Naive thymus-derived CD8-positive, alpha-beta T cell (primary cell): ENCODE data around the gene C12orf43. TPM values are rescaled to one million over a fixed set of nuclear protein-coding genes. Genes with fewer than 3 reads are reported as not detected.

Source experiments
- ATAC-seq, 2 donors: fragments of 150-1000 bp; cut with Tn5 transposase in 1 of 2; sonication (Bioruptor Pico), chemical (Tn5 transposase) in 1 of 2; 1 replicate in 1 of 2; 2 replicates in 1 of 2; pipeline ENCODE4 v1.10.0; 2021; ENCODE audit warnings: mild to moderate bottlenecking in 2 of 2, moderate library complexity in 2 of 2
- POLR2A ChIA-PET: fragments of 350-600 bp; sonication (Branson Sonifier 250); formaldehyde crosslinking; loops from one replicate; lab custom pipeline; 2021; ENCODE audit warnings: antibody characterized with exemption; lab: Charles Lee
- DNase-seq, 10 donors: peaks; one replicate each; pipeline versions ENCODE4 v3.0.0 to v3.0.0-alpha.2; 2020 to 2022
- H3K27ac Mint-ChIP-seq, 10 donors: one replicate each; pipeline ENCODE4 v1.8.0; 2020 to 2022; ENCODE audit warnings: mild to moderate bottlenecking in 10 of 10, mixed read lengths in 10 of 10, moderate library complexity in 4 of 10, inconsistent platforms in 1 of 10
- H3K27me3 Mint-ChIP-seq, 5 donors: one replicate each; pipeline ENCODE4 v1.8.0; 2021 to 2022; ENCODE audit warnings: mixed read lengths in 5 of 5
- H3K36me3 Mint-ChIP-seq, 3 donors: one replicate each; pipeline ENCODE4 v1.8.0; 2020 to 2022; ENCODE audit warnings: mixed read lengths in 3 of 3, mild to moderate bottlenecking in 2 of 3, inconsistent platforms in 1 of 3
- H3K4me1 Mint-ChIP-seq, 4 donors: one replicate each; pipeline ENCODE4 v1.8.0; 2021 to 2022; ENCODE audit warnings: mixed read lengths in 4 of 4
- H3K4me3 Mint-ChIP-seq, 10 donors: one replicate each; pipeline ENCODE4 v1.8.0; 2020 to 2022; ENCODE audit warnings: mild to moderate bottlenecking in 10 of 10, mixed read lengths in 10 of 10, moderate library complexity in 6 of 10, inconsistent platforms in 1 of 10
- H3K9me3 Mint-ChIP-seq, 9 donors: one replicate each; pipeline ENCODE4 v1.8.0; 2020 to 2022; ENCODE audit warnings: mixed read lengths in 9 of 9, mild to moderate bottlenecking in 3 of 9, inconsistent platforms in 1 of 9, moderate library complexity in 1 of 9
- polyA plus RNA-seq, 3 donors: library from polyadenylated mRNA; unstranded; fragments of 300-500 nt; fragmentation: Illumina TruSeq; gene quantifications; one replicate each; pipeline ENCODE4 v1.2.3, GENCODE V29; 2021
- total RNA-seq, 8 experiments: library from RNA in 2 of 8; stranded (reverse) in 2 of 8; gene quantifications; one replicate each; pipeline ENCODE4 v1.2.3 and lab custom pipeline; 2021 to 2026

C12orf43 gene
- total and polyA plus RNA-seq, 5 experiments from 2014 or later: 18.1 to 26.0 (median 23.4) TPM

DNA sequence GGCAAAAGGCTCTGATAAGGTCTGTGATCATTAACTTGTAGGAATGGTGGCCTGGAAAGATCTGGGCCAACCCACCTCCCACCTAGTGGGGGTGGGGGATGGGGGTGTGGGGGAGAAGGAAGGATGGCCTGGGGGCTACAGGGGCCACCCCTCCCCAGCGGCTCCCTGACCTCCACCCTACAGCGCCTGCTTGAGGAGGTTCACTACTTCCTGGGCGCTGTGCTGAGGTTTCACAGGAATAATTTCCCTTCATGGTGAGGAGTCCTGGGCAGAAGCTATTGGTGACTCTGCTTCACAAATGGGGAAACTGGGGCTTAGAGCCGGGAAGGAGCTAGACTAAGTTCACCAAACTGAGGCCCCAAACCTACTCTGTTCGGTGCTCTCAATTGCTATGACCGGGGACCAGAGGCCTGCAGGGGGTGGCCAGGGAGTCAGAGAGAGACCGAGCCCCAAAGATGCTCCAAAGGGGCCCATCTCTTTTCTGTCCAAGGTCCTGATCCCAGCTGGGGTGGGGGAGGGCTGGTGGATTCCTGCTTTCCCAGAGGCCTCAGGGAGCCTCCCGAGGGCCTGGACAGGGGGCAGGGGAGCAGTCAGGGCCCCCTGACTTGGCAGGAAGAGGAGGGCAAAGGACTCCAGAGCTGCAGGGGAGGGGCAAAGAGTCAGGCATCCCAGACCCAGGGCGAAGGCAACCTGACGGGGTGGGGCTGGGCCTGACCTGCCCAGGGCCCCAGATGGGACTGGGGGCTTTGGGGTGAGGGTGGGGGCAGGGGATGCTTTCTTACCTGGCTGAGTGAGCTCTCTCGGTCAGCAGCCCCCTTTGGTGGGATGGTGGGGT is 36.2 kb downstream of the C12orf43 start:
- DNase-seq (no peak), ATAC-seq (no peak)
- H3K4me1 Mint-ChIP-seq: peaks cover 0 to 2% (median 0%) of the 10 kb centered on the region in 4 donors
- H3K9me3 Mint-ChIP-seq: no peaks in the 10 kb centered on the region
- POLR2A ChIA-PET: no interaction called here
- peak overlapping the region in 1 of 10 donors; percentile 33 for H3K27ac Mint-ChIP-seq
- no peaks in the 10 kb centered on the region for H3K36me3 Mint-ChIP-seq
- H3K27me3 Mint-ChIP-seq: peaks cover 0 to 3% (median 0%) of the 10 kb centered on the region in 5 donors
- H3K4me3 Mint-ChIP-seq: no peak overlapping the region

DNA sequence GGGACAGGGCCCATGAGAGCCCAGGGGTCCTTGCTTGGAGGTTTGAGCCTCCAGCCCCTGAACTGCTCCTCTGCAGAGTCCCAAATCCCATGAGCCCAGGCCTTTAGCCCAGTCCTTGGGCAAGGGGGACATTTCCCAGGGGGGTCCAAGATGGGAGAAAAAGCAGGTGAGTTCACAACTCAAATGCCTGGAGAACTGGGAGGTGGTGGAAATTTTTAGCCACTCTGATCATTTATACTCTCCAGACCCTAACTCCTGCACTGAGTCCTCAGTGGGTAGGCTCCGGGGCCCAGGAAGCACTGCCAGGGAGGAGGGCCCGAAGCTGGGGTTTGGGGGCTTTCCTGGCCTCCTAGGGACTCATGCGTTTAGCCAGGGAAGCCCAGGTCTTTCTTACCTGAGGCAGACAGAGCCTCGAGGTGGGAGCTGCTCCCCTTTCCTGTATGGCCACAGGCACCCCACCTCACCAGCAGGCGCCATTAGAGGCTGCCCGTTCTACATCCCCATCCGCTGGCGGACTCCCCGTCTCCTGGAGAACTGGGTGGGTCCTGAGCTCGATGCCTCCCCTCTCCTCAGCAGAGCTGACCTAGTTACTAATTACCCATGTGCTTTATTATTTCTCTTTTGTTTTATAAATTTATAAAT is 36.9 kb downstream of the C12orf43 start:
- ATAC-seq: no peak
- Mint-ChIP-seq H3K4me1 (peaks cover 0 to 1% (median 0%) of the 10 kb centered on the region in 4 donors), H3K27ac (no peak overlapping the region), H3K27me3 (peaks cover 0 to 3% (median 0%) of the 10 kb centered on the region in 5 donors), H3K36me3 (no peaks in the 10 kb centered on the region), H3K9me3 (no peaks in the 10 kb centered on the region), H3K4me3 (no peak overlapping the region)
- DNase-seq: no peak
- POLR2A ChIA-PET: no interaction called here

DNA sequence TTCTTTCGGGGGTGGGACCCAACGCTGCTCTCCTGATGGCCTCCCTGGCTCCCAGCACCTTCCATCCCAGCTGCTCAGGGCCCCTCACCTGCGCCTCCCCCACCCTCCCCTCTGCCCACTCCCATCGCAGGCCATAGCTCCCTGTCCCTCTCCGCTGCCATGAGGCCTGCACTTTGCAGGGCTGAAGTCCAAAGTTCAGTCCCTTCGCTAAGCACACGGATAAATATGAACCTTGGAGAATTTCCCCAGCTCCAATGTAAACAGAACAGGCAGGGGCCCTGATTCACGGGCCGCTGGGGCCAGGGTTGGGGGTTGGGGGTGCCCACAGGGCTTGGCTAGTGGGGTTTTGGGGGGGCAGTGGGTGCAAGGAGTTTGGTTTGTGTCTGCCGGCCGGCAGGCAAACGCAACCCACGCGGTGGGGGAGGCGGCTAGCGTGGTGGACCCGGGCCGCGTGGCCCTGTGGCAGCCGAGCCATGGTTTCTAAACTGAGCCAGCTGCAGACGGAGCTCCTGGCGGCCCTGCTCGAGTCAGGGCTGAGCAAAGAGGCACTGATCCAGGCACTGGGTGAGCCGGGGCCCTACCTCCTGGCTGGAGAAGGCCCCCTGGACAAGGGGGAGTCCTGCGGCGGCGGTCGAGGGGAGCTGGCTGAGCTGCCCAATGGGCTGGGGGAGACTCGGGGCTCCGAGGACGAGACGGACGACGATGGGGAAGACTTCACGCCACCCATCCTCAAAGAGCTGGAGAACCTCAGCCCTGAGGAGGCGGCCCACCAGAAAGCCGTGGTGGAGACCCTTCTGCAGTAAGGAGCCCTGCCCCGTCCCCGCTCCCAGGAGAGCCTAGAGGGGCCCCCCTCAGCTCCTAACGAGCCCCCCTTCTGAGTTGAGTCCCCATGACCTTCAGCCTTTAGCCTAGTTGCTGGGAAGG is 37.7 kb downstream of the C12orf43 start, which contains the start of gene HNF1A:
Gene HNF1A (plus strand): TSS at position 248 of the 924 bp plus-strand sequence. CDS start 226 bp downstream, at position 474.
- H3K4me3 Mint-ChIP-seq: no peak within 1 kb of the TSS
- no peaks in the 10 kb centered on the region for H3K9me3 Mint-ChIP-seq
- H3K36me3 Mint-ChIP-seq: no peaks in the 10 kb centered on the region
- H3K4me1 Mint-ChIP-seq: no peaks in the 10 kb centered on the region
- no peak for DNase-seq
- ATAC-seq: no peak
- H3K27me3 Mint-ChIP-seq: peaks cover 0 to 3% (median 0%) of the 10 kb centered on the region in 5 donors
- H3K27ac Mint-ChIP-seq: no peak within 1 kb of the TSS
- POLR2A ChIA-PET: no interaction called here

DNA sequence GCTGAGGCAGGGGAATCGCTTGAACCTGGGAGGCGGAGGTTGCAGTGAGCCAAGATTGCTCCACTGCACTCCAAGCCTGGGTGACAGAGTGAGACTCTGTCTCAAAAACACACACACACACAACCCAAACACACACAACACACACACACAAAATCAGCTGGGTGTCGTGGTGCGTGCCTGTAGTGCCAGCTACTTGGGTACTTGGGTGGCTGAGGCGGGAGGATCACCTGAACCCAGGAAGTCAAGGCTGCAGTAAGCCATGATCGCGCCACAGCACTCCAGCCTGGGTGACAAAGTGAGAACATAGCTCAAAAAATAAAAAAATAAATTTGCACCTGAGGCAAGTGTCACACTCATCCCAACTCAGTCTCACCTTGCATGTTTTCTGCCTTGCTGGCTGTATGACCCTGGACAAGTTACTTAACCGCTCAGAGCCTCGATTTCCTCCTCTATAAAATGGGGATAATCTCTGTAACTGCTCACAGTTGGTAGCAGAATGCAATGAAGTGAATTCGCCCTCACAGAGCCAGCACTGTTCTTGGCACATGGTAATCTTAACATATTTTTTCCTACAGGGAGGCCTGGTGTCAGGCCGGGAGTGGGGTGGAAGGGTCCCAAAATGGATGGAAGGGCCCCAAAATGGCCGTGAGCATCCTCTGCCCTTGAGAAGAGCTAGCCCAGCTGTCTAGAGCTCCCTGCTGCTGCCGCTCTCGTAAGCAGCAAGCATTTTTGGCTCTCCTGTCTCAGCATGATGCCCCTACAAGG is 38.6 kb downstream of the C12orf43 start:
- Mint-ChIP-seq H3K27ac (no peak overlapping the region), H3K4me1 (peaks cover 0 to 1% (median 0%) of the 10 kb centered on the region in 4 donors), H3K36me3 (no peaks in the 10 kb centered on the region), H3K27me3 (peaks cover 0 to 3% (median 0%) of the 10 kb centered on the region in 5 donors), H3K9me3 (no peaks in the 10 kb centered on the region), H3K4me3 (no peak overlapping the region)
- DNase-seq: no peak
- POLR2A ChIA-PET: no interaction called here
- no peak for ATAC-seq

DNA sequence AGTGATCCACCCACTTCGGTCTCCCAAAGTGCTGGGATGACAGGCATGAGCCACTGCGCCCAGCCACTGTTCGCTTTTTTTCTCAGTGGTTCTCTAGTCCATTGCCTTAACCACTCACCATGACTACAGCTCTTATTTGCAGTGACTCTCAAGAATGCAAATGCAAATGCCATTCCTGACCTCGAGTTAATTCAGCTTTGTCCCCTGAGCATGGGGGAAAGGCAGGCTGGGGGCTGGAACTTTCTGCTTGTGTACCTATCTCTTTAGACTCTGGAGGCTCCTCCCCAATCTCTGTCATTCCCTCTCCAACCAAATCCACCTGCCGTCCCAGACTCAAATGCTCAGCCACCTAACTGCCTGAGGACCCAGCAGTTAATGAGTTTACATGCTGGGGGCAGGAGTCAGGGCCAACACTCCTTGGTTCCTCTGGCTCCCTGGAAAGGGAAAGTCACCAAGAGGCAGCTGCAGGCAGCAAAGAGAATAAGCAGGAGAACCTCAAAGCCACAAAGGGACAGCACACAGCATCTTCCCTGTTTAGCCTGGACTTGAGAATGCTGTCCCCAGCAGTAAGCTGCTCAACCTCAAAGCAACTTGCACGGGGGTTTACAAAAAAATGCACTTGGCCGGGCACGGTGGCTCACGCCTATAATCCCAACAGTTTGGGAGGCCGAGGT is 43.3 kb downstream of the C12orf43 start:
- Mint-ChIP-seq H3K36me3 (no peaks in the 10 kb centered on the region), H3K4me1 (peaks cover 1 to 9% (median 6%) of the 10 kb centered on the region in 4 donors), H3K9me3 (no peaks in the 10 kb centered on the region), H3K27me3 (peaks cover 0 to 2% (median 0%) of the 10 kb centered on the region in 5 donors), H3K4me3 (no peak overlapping the region), H3K27ac (no peak overlapping the region)
- DNase-seq (no peak), ATAC-seq (no peak)
- POLR2A ChIA-PET: interaction anchor here (0.5 kb wide), 1 partner anchor 339 kb away, joined by 4 read pairs; no protein-coding TSS in a partner anchor

DNA sequence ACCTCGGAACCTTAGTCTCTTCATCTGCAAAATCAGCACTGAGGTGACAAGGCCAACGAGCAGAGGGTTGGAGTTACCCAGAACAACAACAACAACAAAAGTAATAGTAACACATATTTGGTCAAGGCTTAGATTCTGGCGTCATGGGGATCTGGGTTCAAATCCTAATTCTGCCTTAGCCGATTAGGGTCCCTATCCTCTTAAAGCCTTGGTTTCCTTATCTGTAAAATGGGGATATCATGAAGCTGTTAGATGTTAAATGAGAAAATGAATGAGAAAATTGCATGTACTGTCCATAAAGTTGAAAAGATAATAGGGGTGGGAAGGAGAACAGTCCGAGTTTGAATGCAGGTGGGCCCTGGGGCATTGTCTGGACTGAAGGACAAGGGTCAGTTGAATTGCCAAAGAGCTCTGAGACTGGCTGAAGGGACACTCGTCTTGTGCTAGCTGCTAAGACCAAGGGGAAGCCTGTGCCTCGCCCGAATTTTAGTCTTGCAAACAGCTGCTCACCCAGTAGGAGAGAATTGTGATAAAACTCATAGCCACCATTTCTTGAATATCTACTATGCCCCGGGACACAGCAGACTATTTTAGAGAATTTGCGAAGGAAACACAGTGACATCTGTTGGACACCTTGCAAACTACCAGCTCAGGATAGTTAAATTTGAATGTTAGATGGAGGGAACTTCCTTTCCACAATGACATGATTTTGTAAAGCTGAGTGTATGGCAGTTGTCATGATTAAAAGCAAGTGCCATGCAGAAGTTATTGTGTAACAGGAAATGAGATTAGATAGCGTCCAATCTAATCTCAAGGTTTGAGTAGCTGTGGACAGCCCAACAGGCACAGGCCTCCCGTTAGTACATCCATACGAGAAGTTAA is 44.7 kb downstream of the C12orf43 start:
- Mint-ChIP-seq H3K9me3 (no peaks in the 10 kb centered on the region), H3K36me3 (no peaks in the 10 kb centered on the region), H3K27me3 (peaks cover 0 to 2% (median 0%) of the 10 kb centered on the region in 5 donors), H3K4me3 (no peak overlapping the region), H3K4me1 (peaks cover 1 to 9% (median 6%) of the 10 kb centered on the region in 4 donors), H3K27ac (peak overlapping the region in 1 of 10 donors; percentile 32)
- DNase-seq (peak in 8 of 10 donors; percentile 19 to 75 (median 46)), ATAC-seq (peak; percentile 92 to 95)
- POLR2A ChIA-PET: interaction anchor here (0.5 to 1.2 kb wide), 6 partner anchors 24 to 653 kb away, joined by 3 to 11 read pairs (median 6); no protein-coding TSS in a partner anchor

DNA sequence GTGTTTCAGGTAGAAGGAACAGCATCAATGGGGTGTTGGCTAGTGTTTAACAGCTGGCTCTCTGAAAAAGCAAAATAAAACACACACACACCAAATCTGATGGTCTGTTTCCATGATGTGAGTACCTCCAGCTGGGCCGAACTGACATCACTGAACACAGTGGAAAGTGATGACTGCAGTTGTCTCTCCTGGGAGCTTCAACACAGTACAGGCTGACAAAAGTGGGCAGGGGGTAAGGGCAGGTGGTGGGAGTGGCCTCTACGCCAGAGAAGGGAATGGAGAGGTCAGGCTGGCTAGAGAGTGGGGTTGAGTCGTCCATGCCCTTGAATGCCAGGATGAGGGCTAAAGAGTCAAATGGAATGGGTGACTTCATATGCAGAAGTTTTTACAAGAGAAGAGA is 46.0 kb downstream of the C12orf43 start:
- DNase-seq (no peak), ATAC-seq (no peak)
- Mint-ChIP-seq H3K36me3 (no peaks in the 10 kb centered on the region), H3K4me3 (no peak overlapping the region), H3K4me1 (peaks cover 1 to 9% (median 6%) of the 10 kb centered on the region in 4 donors), H3K27ac (no peak overlapping the region), H3K9me3 (no peaks in the 10 kb centered on the region), H3K27me3 (peaks cover 0 to 2% (median 0%) of the 10 kb centered on the region in 5 donors)
- POLR2A ChIA-PET: no interaction called here

DNA sequence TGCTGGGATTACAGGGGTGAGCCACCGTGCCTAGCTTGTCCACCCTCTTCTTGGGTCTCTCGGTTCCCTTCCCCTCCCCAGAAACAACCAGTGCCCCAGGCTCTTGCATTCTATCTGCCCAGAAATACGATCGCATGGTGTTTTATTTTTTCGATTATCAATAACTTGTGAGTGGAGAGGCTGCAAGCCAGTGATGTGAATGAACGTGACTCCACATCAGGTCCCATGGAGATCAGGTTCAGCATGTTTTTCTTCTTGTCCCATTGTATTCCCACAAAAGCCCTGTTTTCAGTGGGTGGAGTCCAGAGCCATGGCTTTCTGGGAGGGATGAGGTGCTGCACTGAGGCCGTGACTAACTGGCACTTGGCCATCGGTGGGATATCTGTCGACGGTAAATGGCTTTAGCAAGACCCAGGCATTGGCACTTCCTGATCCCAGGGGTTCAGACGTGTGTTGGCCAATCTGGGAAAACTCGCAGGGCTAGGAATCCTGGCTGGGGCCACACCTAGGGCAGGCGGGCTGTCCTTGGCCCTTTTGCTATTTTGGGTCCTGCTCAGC is 50.7 kb downstream of the C12orf43 start:
- no peaks in the 10 kb centered on the region for H3K36me3 Mint-ChIP-seq
- DNase-seq (no peak), ATAC-seq (no peak)
- peaks cover 0 to 5% (median 2%) of the 10 kb centered on the region in 4 donors for H3K4me1 Mint-ChIP-seq
- no peak overlapping the region for H3K4me3 Mint-ChIP-seq
- H3K27ac Mint-ChIP-seq: peak overlapping the region in 3 of 10 donors; percentile 11 to 39 (median 14)
- H3K27me3 Mint-ChIP-seq: peaks cover 0 to 2% (median 0%) of the 10 kb centered on the region in 5 donors
- H3K9me3 Mint-ChIP-seq: no peaks in the 10 kb centered on the region
- POLR2A ChIA-PET: no interaction called here

DNA sequence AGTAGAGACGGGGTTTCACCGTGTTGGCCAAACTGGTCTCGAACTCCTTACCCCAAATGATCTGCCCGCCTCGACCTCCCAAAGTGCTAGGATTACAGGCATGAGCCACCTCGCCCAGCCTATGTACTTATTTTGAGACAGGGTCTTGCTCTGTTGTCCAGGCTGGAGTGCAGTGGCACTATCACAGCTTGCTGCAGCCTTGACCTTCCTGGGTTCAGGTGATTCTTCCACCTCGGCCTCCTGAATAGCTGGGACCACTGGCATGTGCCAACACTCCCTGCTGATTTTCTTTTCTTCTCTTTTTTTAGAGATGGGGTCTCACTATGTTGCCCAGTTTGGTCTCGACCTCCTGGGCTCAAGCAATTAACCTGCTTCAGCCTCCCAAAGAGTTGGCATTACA is 52.0 kb downstream of the C12orf43 start:
- H3K4me1 Mint-ChIP-seq: peaks cover 0 to 18% (median 13%) of the 10 kb centered on the region in 4 donors
- ATAC-seq (no peak), DNase-seq (no peak)
- H3K27ac Mint-ChIP-seq: peak overlapping the region in 1 of 10 donors; percentile 56
- POLR2A ChIA-PET: no interaction called here
- H3K36me3 Mint-ChIP-seq: no peaks in the 10 kb centered on the region
- H3K9me3 Mint-ChIP-seq: no peaks in the 10 kb centered on the region
- H3K4me3 Mint-ChIP-seq: no peak overlapping the region
- H3K27me3 Mint-ChIP-seq: peaks cover 0 to 2% (median 0%) of the 10 kb centered on the region in 5 donors

DNA sequence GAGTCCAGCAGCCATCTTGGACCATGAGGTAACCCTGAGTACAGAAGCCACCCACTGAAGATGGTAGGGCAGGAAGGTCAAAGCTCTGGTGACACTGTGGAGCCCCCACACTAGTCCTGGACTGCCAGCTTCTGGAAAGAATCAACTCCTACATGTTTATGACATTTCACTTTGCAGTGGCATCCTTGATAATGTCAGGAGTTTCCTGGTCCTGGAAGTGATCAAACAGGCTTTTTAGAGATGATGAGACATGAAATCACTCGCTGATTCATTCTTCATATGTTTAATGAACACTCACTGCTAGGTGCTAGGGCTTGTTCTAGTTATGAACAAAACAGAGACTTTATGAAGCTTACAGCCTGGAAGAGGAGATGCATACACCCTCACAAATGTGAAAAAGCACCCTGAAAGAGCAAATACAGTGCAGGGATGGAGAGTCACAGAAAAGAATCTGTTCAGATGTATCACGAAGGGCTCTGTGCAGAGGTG is 53.7 kb downstream of the C12orf43 start:
- POLR2A ChIA-PET: no interaction called here

More for the DNA sequence above, 53.7 kb downstream of the C12orf43 start:
- ATAC-seq (no peak), DNase-seq (no peak)
- no peaks in the 10 kb centered on the region for H3K9me3 Mint-ChIP-seq
- peak overlapping the region in 2 of 10 donors; percentile 15 to 37 for H3K27ac Mint-ChIP-seq
- H3K36me3 Mint-ChIP-seq: no peaks in the 10 kb centered on the region
- H3K27me3 Mint-ChIP-seq: no peaks in the 10 kb centered on the region
- no peak overlapping the region for H3K4me3 Mint-ChIP-seq
- peaks cover 0 to 22% (median 18%) of the 10 kb centered on the region in 4 donors for H3K4me1 Mint-ChIP-seq
